CD4-positive, CD25-positive, alpha-beta regulatory T cell (primary cell): ENCODE results near the gene YDJC. TPM values are rescaled to one million over a fixed set of nuclear protein-coding genes. Genes with fewer than 3 reads are reported as not detected.
A peak's percentile ranks its signal among the peaks of the same experiment; 100 is the strongest.

Experiments
- ATAC-seq, 2 donors: fragments of 150-1000 bp; cut with Tn5 transposase; one replicate each; pipeline ENCODE4 v1.10.0; 2021; ENCODE audit warnings: low read depth in 2 of 2, moderate number of reproducible peaks in 2 of 2, moderate library complexity in 1 of 2
- DNase-seq, 3 donors: peaks; one replicate each; pipeline versions ENCODE4 v3.0.0 to v3.0.0-alpha.2; 2012 to 2022; ENCODE audit warnings: mixed read lengths in 1 of 3
- H3K27ac ChIP-seq: one replicate; pipeline ENCODE4 v1.7.0; 2013; ENCODE audit warnings: mild to moderate bottlenecking, low read length; ENCODE audit not compliant: insufficient read depth, poor library complexity, severe bottlenecking
- H3K27me3 ChIP-seq: one replicate; pipeline ENCODE4 v1.7.0; 2013; ENCODE audit warnings: low read length; ENCODE audit not compliant: control insufficient read depth, insufficient read depth
- H3K36me3 ChIP-seq: one replicate; pipeline ENCODE4 v1.7.0; 2013; ENCODE audit warnings: mild to moderate bottlenecking, low read length, moderate library complexity; ENCODE audit not compliant: control insufficient read depth, insufficient read depth
- H3K4me1 ChIP-seq: 2 replicates; pipeline ENCODE4 v1.7.0; 2013; ENCODE audit warnings: mild to moderate bottlenecking, low read length; ENCODE audit not compliant: insufficient read depth, control insufficient read depth, poor library complexity, severe bottlenecking
- H3K4me3 ChIP-seq: one replicate; pipeline ENCODE4 v1.7.0; 2013; ENCODE audit warnings: low read depth, mild to moderate bottlenecking, low read length, moderate library complexity
- H3K9me3 ChIP-seq, 2 experiments: 1 replicate in 1 of 2; 2 replicates in 1 of 2; pipeline ENCODE4 v1.7.0; 2013; ENCODE audit warnings: low read length in 2 of 2, mild to moderate bottlenecking in 1 of 2, moderate library complexity in 1 of 2; ENCODE audit not compliant: control insufficient read depth in 2 of 2
- H3K27ac Mint-ChIP-seq, 3 donors: one replicate each; pipeline ENCODE4 v1.8.0; 2020 to 2022; ENCODE audit warnings: mild to moderate bottlenecking in 3 of 3, mixed read lengths in 3 of 3, moderate library complexity in 2 of 3
- H3K27me3 Mint-ChIP-seq: one replicate; pipeline ENCODE4 v1.8.0; 2022; ENCODE audit warnings: mild to moderate bottlenecking, mixed read lengths
- H3K36me3 Mint-ChIP-seq: one replicate; pipeline ENCODE4 v1.8.0; 2020; ENCODE audit warnings: mixed read lengths
- H3K4me1 Mint-ChIP-seq, 4 donors: one replicate each; pipeline ENCODE4 v1.8.0; 2020 to 2022; ENCODE audit warnings: mixed read lengths in 4 of 4, mild to moderate bottlenecking in 1 of 4
- H3K4me3 Mint-ChIP-seq, 4 donors: one replicate each; pipeline ENCODE4 v1.8.0; 2020 to 2022; ENCODE audit warnings: mild to moderate bottlenecking in 4 of 4, mixed read lengths in 4 of 4, moderate library complexity in 3 of 4
- H3K9me3 Mint-ChIP-seq, 7 donors: one replicate each; pipeline ENCODE4 v1.8.0; 2020 to 2022; ENCODE audit warnings: mixed read lengths in 7 of 7, mild to moderate bottlenecking in 3 of 7, moderate library complexity in 2 of 7
- polyA plus RNA-seq, 4 donors: library from polyadenylated mRNA; unstranded; fragments of 300-500 nt; fragmentation: Illumina TruSeq; gene quantifications; one replicate each; pipeline ENCODE4 v1.2.3, GENCODE V29; 2021
- total RNA-seq: library from RNA; stranded (reverse); gene quantifications from one replicate; pipeline ENCODE4 v1.2.3, GENCODE V29; 2022

The YDJC gene
- total and polyA plus RNA-seq, 5 donors from 2014 or later = 34.4 to 70.0 (median 55.5) TPM

DNA sequence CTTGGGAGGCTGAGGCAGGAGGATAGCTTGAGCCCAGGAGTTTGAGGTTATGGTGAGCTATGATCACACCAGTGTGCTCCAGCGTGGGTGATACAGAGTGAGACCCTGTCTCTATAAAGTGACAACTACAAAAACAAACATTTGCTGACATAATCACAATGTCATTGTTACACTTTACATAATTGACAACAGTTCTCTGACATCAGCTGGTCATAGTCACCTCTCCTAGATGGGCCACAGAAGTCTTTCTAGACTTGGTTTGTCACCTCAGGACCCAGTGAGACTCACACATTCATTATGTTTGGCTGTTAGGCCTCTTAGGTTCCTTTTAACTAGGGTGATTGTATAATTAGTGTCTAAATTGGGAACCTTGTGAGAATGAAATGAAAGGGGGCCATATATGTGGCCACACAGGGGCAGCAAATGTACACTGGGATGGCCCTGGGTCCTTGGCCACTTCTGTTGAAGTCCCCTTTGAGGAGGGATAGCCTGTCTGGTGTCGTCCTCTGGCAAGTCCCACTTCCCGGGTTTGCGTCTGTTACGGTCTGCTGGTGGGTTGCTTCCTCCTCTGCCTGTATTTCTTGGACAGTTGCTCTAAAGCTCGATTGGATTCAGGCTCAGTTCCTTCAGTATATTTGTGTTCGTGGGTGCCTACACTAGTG is 30.2 kb upstream of the YDJC start:
- Histone ChIP-seq H3K36me3 (no peaks in the 10 kb centered on the region), H3K4me1 (peaks cover 12% of the 10 kb centered on the region), H3K4me3 (no peak overlapping the region), H3K27me3 (no peaks in the 10 kb centered on the region), H3K9me3 (no peaks in the 10 kb centered on the region), H3K27ac (no peak overlapping the region)
- Mint-ChIP-seq H3K27me3 (no peaks in the 10 kb centered on the region), H3K36me3 (no peaks in the 10 kb centered on the region), H3K27ac (no peak overlapping the region), H3K9me3 (no peaks in the 10 kb centered on the region), H3K4me3 (peak overlapping the region in 3 of 4 donors; percentile 48 to 77 (median 55)), H3K4me1 (peaks cover 0 to 21% (median 8%) of the 10 kb centered on the region in 4 donors)
- DNase-seq (no peak), ATAC-seq (no peak)

DNA sequence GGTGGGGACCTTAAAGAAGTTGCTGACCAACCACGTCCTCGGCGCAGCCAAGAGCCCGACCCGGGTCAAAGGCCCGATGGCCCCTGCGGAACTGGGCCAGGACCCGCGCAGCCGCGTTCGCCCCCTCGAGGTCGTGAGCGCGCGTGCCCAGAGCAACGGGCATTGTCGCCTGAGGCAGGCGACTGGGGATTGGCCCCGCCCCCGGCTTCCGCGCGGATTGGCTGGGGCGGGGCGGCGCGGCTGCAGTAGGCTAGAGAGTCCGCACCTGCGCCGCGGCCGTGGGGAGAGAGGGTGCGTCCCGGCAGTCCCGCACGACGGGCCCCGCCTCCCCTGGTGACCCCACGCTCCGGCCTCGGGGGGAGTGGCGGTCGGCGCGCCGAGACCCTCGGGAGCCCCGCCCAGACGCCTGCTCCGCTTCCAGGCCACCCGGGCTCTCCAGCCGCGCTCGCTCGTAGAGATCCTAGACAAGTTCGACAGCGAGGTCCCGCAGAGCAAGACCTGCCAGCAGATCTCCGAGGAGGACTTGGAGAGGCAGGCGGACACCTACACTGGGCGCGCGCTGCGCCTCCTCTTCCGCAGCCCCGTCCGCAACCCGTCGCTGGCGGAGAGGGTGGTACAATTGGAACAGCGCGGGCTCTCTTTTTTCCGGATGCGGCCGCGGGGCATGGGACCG is 27.7 kb upstream of the YDJC start:
- peaks cover 12% of the 10 kb centered on the region for H3K4me1 ChIP-seq
- H3K4me3 ChIP-seq = peak overlapping the region; percentile 44
- DNase-seq (peak; percentile 67 to 81 (median 80)), ATAC-seq (peak; percentile 87 to 88)
- Mint-ChIP-seq H3K27me3 (no peaks in the 10 kb centered on the region), H3K27ac (peak overlapping the region in 1 of 3 donors; percentile 91), H3K4me3 (peak overlapping the region; percentile 86 to 89 (median 88)), H3K9me3 (no peaks in the 10 kb centered on the region), H3K36me3 (no peaks in the 10 kb centered on the region), H3K4me1 (peaks cover 0 to 20% (median 10%) of the 10 kb centered on the region in 4 donors)
- no peaks in the 10 kb centered on the region for H3K27me3 ChIP-seq
- peak overlapping the region; percentile 33 for H3K27ac ChIP-seq
- H3K9me3 ChIP-seq = no peaks in the 10 kb centered on the region
- no peaks in the 10 kb centered on the region for H3K36me3 ChIP-seq

DNA sequence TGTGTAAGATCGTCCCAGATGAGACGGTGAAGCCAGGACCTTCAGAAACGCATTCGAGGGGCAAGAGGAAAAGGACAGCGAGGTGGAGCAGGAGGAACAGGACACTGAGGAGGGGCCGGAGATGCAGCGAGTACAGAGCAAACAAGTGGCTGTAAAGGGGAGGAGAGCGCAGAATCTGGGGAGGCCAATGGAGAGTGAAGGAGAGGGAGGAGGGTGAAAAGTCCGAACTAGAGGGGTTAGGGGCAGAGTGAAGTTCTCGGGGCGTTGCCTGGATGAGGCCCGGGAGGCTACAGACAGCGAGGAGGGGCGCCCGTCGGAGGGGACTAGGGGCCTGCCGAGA is 27.2 kb upstream of the YDJC start:
- peak overlapping the region; percentile 82 to 96 (median 87) for H3K4me3 Mint-ChIP-seq
- Histone ChIP-seq H3K4me3 (no peak overlapping the region), H3K4me1 (peaks cover 16% of the 10 kb centered on the region), H3K36me3 (no peaks in the 10 kb centered on the region), H3K27me3 (no peaks in the 10 kb centered on the region), H3K9me3 (no peaks in the 10 kb centered on the region), H3K27ac (no peak overlapping the region)
- no peak for DNase-seq
- H3K9me3 Mint-ChIP-seq = no peaks in the 10 kb centered on the region
- peak overlapping the region in 1 of 3 donors; percentile 91 for H3K27ac Mint-ChIP-seq
- H3K27me3 Mint-ChIP-seq = no peaks in the 10 kb centered on the region
- H3K4me1 Mint-ChIP-seq = peaks cover 0 to 20% (median 11%) of the 10 kb centered on the region in 4 donors
- no peak for ATAC-seq
- no peaks in the 10 kb centered on the region for H3K36me3 Mint-ChIP-seq

DNA sequence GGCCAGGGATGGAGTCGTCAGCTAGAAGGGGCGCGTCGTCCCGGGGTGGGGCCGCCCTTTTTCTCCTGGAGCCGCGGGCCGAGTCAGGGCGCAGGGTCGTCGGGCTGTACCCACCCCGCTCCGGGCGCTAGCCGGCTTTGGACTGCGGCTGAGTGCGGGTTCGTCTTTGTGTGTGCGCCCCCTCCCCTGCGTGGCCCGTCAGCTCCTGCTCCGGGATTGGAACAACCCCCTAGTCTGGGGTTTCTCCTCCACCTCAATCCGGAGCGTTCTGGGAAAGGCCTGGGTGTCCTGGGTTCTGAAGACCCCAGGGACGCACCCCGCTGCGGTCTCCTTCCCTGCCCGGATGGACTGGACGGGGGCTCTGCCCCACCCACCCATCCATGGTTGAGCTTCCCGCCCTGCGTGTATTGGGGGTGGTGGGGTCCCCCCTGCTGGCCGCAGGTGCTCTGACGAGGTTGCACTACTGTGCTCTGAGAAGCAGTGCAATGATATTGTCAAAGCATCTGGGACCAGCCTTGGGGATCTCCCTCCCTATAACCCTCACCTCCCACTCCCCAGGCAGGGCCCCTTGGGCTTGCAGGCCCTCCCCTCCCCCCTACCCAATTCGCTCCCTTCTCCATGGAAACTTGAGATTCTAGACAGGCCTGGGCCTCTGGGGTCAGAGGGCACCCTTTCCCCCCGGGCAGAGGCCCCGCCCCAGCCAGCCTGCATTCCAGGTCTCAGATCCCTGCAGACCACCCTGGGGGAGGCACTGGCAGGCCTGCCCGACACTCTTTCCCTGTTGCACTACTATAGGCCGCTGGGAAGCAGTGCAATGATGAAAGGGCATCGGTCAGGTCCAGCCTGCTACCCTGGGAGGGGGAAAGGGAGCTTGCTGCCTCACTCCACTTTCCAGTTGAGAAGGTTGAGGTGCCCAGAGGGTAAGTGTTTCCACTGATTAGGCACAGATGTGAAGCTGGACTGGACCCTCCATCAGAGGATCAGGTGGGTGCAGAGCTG is 23.0 kb upstream of the YDJC start:
- Mint-ChIP-seq H3K4me1 (peaks cover 8 to 35% (median 21%) of the 10 kb centered on the region in 4 donors), H3K4me3 (peak overlapping the region; percentile 82 to 93 (median 90)), H3K27ac (no peak overlapping the region), H3K27me3 (no peaks in the 10 kb centered on the region), H3K9me3 (no peaks in the 10 kb centered on the region), H3K36me3 (no peaks in the 10 kb centered on the region)
- no peak overlapping the region for H3K27ac ChIP-seq
- H3K36me3 ChIP-seq = no peaks in the 10 kb centered on the region
- peaks cover 25% of the 10 kb centered on the region for H3K4me1 ChIP-seq
- no peaks in the 10 kb centered on the region for H3K27me3 ChIP-seq
- H3K4me3 ChIP-seq = no peak overlapping the region
- no peak for DNase-seq
- no peaks in the 10 kb centered on the region for H3K9me3 ChIP-seq
- no peak for ATAC-seq

DNA sequence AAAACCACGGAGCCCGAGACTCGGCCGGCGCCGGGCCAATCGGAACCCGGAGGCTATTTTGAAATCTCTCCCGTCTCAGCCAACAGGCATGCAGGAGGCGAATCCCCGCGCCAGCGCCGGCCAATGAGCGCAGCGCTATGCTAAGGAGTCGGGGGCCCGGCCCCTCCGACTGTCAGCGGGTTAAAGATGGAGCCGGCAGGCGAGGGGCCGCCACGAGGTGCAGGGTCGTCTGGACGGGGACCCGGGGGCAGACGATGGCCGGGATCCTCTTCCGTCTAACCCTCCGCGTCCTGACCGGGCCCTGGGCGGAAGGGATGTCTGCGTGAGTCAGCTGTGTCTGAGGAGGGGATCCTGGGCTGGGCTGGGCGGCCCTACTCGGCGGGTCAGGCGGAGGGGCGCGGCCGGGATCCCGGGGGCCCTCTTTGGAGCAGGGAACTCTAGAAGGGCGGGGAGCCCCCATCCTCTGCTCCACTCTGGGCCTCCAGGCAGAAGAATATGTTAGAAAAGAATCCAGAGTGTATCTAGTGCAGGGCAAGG is 22.3 kb upstream of the YDJC start:
- peak overlapping the region in 1 of 3 donors; percentile 30 for H3K27ac Mint-ChIP-seq
- H3K4me1 Mint-ChIP-seq = peaks cover 8 to 31% (median 20%) of the 10 kb centered on the region in 4 donors
- H3K27ac ChIP-seq = no peak overlapping the region
- no peaks in the 10 kb centered on the region for H3K36me3 Mint-ChIP-seq
- H3K4me3 Mint-ChIP-seq = peak overlapping the region; percentile 89 to 95 (median 92)
- peak; percentile 76 to 91 (median 79) for DNase-seq
- H3K27me3 ChIP-seq = no peaks in the 10 kb centered on the region
- no peaks in the 10 kb centered on the region for H3K9me3 ChIP-seq
- H3K9me3 Mint-ChIP-seq = no peaks in the 10 kb centered on the region
- peak overlapping the region; percentile 74 for H3K4me3 ChIP-seq
- peaks cover 24% of the 10 kb centered on the region for H3K4me1 ChIP-seq
- H3K27me3 Mint-ChIP-seq = no peaks in the 10 kb centered on the region
- ATAC-seq = peak; percentile 93 to 96
- H3K36me3 ChIP-seq = no peaks in the 10 kb centered on the region

DNA sequence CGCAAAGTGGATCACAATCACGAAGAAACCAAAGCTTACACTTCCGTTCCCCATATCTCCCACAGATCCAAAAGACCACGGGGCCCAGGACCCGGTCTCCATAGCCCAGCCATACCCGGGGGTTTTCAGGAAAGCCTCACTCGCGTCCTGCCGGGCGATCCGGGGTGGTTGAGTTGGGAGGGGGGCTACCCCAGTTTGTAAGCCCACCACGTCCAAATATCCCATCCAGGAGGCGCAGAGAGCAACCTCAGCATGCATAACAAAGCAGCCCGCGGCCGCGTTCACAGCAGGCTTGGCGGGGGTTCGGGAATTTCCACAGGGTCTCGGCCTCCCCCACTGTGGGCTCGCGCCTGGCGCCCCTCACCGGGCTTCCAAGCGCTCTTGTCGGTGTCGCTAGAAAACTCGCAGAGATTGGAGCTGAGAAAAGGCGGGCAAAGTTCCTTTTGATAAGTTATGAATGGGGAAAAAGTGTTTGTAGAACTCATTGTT is 21.7 kb upstream of the YDJC start:
- Mint-ChIP-seq H3K9me3 (no peaks in the 10 kb centered on the region), H3K4me3 (peak overlapping the region; percentile 89 to 95 (median 92)), H3K36me3 (peaks cover 4% of the 10 kb centered on the region), H3K27ac (peak overlapping the region in 2 of 3 donors; percentile 25 to 30), H3K27me3 (no peaks in the 10 kb centered on the region), H3K4me1 (peaks cover 10 to 30% (median 22%) of the 10 kb centered on the region in 4 donors)
- peak in 1 of 2 donors; percentile 2 for ATAC-seq
- DNase-seq = no peak
- Histone ChIP-seq H3K9me3 (no peaks in the 10 kb centered on the region), H3K27ac (no peak overlapping the region), H3K36me3 (no peaks in the 10 kb centered on the region), H3K4me1 (peaks cover 24% of the 10 kb centered on the region), H3K4me3 (peak overlapping the region; percentile 74), H3K27me3 (no peaks in the 10 kb centered on the region)
